ENCODE results near the gene PGAP1.

Gene PGAP1

DNA sequence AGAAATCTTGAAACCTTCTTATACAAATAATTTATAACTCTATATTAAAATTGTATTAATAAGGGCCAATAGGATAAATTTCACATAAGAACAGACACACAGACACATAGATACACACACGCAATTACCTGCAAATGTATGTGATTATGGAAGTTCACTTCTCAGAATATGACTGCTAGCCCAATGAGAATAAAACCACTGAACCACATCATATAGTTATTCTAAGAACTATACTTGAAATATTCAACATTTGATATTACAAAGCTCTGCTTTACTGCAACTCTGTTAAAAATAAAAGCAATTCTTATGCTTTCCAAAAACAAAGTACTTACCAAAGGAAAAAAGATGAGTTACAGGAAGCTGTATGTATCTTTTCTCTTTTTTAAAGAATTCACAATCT, 51.1 kb downstream of the PGAP1 start:
- no peak for DNase-seq

DNA sequence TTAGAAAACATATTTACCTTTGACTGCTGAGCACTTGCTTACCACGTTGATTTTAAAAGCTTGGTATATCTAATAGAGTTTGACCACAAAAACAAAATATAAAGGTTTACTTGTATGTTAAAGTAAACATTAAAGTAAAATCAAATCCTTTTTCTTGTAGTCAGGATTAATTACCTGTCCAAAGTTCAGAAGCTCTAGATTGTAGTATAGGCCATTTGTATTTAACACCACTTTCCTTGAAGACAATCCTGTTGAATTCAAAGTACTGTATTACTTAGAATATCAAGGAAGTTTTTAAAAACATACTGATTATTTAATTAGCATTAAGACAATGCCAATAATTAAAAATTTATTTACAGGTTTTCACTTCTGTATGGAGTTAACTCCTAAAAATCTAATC, 53.0 kb downstream of the PGAP1 start:
- no peak for DNase-seq

- no peak for DNase-seq
Measured at GRCh38 chr2:196854629-196855028, 71.9 kb downstream of the PGAP1 start.

GRCh38 chr2:196853301-196854087, 73.0 kb downstream of the PGAP1 start:
- peak in 1 of 2 experiments; percentile 0 for DNase-seq

DNA sequence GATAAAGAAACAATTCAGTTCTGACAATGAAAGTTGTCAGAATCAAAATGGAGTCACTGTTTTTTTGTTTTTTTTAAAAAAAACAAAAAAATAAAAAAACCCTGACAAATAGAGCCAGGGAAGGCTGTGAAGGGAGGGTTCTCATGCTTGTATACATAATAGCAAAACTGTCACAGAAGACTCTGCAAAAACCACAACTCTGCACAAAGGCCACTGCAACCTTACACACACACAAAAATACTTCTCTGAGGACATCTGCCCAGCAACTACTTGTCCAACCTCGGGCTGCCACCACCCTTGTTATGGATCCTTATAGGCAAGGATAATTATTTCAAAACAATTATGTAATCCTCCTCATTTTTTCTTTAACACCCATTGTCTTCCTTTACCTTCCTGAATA, 75.4 kb downstream of the PGAP1 start:
- no peak for DNase-seq

DNA sequence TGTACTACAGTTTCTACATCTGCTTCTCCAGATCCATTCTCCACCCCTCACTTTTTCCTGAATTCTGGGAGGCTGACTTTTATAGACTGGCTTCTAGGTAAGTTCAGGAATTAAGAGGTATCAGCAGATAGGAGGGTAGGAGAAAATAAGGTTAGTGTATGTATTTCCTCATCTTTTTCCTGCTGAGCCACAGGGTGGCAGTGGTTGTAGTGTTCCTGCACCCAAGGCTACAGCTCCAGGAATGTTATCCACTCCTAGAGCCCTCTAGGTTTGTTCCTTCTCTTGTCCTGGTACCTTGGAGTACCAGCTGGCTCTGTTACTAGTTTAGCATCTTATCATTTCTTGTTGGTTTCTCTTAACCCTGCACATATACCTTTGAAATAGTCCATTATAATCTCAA, 76.6 kb downstream of the PGAP1 start:
- peak in 1 of 2 experiments; percentile 4 for DNase-seq

DNA sequence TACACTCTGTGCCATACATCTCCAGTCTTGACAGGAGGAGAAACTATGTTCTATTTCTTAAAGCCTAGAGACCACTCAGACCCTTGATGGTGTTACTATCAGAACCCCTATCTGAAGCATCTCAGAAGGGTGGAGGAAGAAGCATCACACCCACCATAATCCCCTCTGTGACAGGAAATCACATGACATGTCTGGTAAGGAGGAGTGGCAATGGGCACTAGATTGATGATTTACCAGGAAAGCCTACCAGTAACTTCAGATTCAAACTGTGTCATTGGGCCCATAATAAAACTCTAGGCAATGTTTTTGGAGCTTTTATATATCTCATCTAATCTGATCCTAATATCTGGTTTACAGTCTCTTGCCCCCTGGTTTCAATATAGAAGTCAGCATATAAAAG, 80.2 kb downstream of the PGAP1 start:
- no peak for DNase-seq

- no peak for DNase-seq
Measured at GRCh38 chr2:196845371-196845770, 81.1 kb downstream of the PGAP1 start.

- DNase-seq = no peak
Measured at GRCh38 chr2:196840171-196840570, 86.3 kb downstream of the PGAP1 start.

- DNase-seq = no peak
Measured at GRCh38 chr2:196839574-196839973, 86.9 kb downstream of the PGAP1 start.

DNA sequence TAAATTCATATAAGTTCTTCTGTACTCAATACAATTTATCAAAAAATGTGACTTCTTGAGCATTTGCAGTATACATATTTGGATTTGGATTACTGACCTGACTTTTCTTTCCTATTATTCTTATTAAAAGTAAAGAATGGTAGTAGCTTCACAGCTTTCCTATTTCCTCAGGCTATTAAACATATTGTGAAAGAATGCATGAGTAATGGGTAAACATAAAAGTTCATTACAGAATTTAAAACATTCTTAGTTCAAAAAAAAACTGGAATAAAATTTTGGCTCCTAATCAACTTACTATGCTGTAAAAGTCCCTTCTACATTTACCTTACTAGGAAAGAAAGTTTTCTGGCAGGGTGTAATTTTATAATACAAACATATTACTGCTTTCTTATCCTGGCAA, 90.1 kb downstream of the PGAP1 start:
- DNase-seq = no peak

DNA sequence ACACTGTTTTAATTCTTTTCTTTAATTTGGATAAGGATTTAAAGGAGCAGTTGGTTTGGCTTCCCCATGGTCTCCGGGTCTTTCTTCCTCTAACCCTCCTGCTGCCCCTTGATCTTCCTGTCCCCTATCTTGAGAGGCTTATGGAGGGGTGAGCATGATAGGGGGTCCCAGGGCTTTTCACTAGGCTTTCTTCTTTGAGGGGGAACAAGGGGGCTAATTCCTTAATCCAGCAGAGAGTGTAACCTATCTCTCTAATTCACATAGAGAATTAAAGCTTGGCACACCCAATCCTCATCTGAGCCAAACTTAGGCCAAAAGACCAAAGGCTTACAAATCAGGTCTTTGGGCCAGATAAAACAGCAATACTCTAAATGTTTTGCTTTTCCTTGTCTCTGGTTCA, 95.8 kb downstream of the PGAP1 start:
- DNase-seq = no peak

GRCh38 chr2:196827356-196827755, 99.2 kb downstream of the PGAP1 start:
- no peak for DNase-seq

- no peak for DNase-seq
Measured at GRCh38 chr2:196823750-196824522, 102.6 kb downstream of the PGAP1 start.

DNA sequence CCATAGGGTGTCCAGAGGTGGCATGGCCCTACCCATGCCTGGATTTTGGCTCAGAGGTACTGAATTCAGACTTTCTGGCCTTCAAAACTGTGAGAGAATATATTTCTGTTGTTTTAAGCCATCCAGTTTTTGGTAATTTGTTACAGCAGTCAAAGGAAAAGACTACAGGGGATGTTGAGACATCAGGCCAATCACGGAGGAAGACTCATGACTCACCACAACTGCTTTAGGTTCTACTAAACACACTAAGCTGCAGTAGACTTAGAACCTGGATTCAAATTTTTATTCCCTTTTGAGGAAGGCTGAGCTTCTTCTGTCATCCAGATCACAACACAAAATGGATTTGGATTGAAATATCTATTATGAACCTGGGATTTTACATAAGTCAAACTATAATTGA, 105.3 kb downstream of the PGAP1 start:
- no peak for DNase-seq

- no peak for DNase-seq
Measured at GRCh38 chr2:196809260-196809659, 117.2 kb downstream of the PGAP1 start, which contains the start of gene C2orf66. Gene C2orf66 (minus strand): TSS chr2:196809355. CDS start chr2:196809336, 19 bp downstream.

GRCh38 chr2:196808083-196808665, 118.3 kb downstream of the PGAP1 start:
- no peak for DNase-seq

GRCh38 chr2:196804381-196804780, 122.1 kb downstream of the PGAP1 start:
- no peak for DNase-seq

DNA sequence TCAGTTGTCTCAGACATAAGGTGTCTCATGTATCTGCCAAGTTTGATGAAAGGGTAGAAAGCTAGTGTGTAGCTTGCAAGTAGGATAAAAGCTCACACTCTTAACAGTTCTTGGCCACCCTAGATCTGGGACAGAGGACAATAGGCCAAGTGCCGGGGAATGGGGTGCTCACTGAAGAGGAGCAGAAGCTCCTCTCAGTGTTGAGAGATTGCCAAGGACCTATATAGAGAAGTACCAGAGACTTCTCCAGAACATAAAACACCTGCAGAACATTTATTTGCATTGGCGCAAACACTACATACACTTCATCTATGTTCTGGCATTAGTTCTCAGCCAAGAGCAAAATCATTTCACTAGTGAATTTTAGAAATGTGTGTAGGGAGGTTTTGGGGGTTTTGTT, 124.1 kb downstream of the PGAP1 start:
- DNase-seq = no peak

- no peak for DNase-seq
Measured at GRCh38 chr2:196801674-196802261, 124.7 kb downstream of the PGAP1 start.

- DNase-seq = no peak
Measured at GRCh38 chr2:196798980-196799379, 127.5 kb downstream of the PGAP1 start.

DNA sequence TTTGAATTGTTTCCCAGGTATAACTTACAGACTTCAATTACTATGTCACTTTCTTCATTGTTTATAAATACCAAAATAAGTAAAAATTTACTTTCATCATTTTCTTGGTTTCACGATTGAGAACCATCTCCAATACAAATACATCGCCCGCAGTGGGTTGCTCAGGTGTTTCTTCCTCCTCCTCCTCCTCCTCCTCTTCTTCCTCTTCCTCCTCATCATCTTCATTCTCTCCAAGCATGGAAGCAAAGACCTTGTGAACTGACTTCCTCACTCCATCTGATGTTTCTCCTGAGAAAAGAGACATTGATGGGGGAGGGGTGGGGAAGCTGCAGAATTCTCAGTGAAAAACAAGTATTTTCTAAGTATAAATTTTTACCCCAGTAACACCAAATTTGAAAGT, 133.6 kb downstream of the PGAP1 start:
- no peak for DNase-seq

GRCh38 chr2:196783431-196784094, 142.9 kb downstream of the PGAP1 start:
- DNase-seq = no peak
